A204.1 (cell line): ENCODE data around the gene KHNYN.
"Not testable (repeated sequence)": the region's sequence is repeated elsewhere in the genome, so short reads cannot be mapped to it uniquely, and the experiment has no call there.

Source experiments
- FAIRE-seq: peaks from 2 replicates; lab custom pipeline; 2012; peaks lifted over from hg19 to GRCh38; lab: Jason Lieb, UNC

Gene KHNYN

GRCh38 chr14:24429395-24430142, at the start of gene KHNYN, which contains the start of gene CBLN3:
TSS of gene KHNYN (plus strand) at chr14:24429954. CDS start at chr14:24430731, 777 bp downstream.
TSS of gene CBLN3 (minus strand) at chr14:24429668. CDS start at chr14:24429054, 614 bp downstream.
- no peak for FAIRE-seq

GRCh38 chr14:24381363-24382063, 48.2 kb upstream of the KHNYN start:
- FAIRE-seq, result no peak

- no peak for FAIRE-seq
Observed at GRCh38 chr14:24382064-24382371, 47.7 kb upstream of the KHNYN start.

- no peak for FAIRE-seq
Observed at GRCh38 chr14:24384169-24384568, 45.6 kb upstream of the KHNYN start.

- no peak for FAIRE-seq
Observed at GRCh38 chr14:24385524-24385923, 44.2 kb upstream of the KHNYN start.

GRCh38 chr14:24387009-24387345, 42.8 kb upstream of the KHNYN start:
- FAIRE-seq, result no peak

GRCh38 chr14:24387579-24387978, 42.2 kb upstream of the KHNYN start:
- FAIRE-seq, result not testable (repeated sequence)

GRCh38 chr14:24388474-24389179, 41.1 kb upstream of the KHNYN start:
- FAIRE-seq, result no peak

- FAIRE-seq, result no peak
Observed at GRCh38 chr14:24389226-24389848, 40.4 kb upstream of the KHNYN start.

- no peak for FAIRE-seq
Observed at GRCh38 chr14:24390701-24391468, 38.9 kb upstream of the KHNYN start.

GRCh38 chr14:24392325-24393091, 37.2 kb upstream of the KHNYN start:
- no peak for FAIRE-seq

- no peak for FAIRE-seq
Observed at GRCh38 chr14:24394275-24394674, 35.5 kb upstream of the KHNYN start.

GRCh38 chr14:24395609-24396582, 33.9 kb upstream of the KHNYN start:
- FAIRE-seq, result no peak

GRCh38 chr14:24397639-24398292, 32.0 kb upstream of the KHNYN start:
- no peak for FAIRE-seq

- no peak for FAIRE-seq
Observed at GRCh38 chr14:24398293-24398652, 31.5 kb upstream of the KHNYN start.

- no peak for FAIRE-seq
Observed at GRCh38 chr14:24398653-24399446, 30.9 kb upstream of the KHNYN start, which contains the start of gene NYNRIN. TSS of gene NYNRIN (plus strand) at chr14:24399003. CDS start at chr14:24399247, 244 bp downstream.

- FAIRE-seq, result no peak
Observed at GRCh38 chr14:24399447-24399822, 30.3 kb upstream of the KHNYN start.

- no peak for FAIRE-seq
Observed at GRCh38 chr14:24399999-24400718, 29.6 kb upstream of the KHNYN start.
